ENCODE data around the gene FRMPD1.

- TF ChIP-seq CTCF (IDR thresholded peaks at IDR 0.05) (no peak), POLR2A (IDR thresholded peaks at IDR 0.05) (no peak)
These were observed 14.9 kb upstream of the FRMPD1 start for GRCh38 chr9:37635808-37636207.

Measured in adrenal gland (tissue), 5 donors.